Measurements from ENCODE around the gene PID1.
"Not testable (repeated sequence)": the region's sequence is repeated elsewhere in the genome, so short reads cannot be mapped to it uniquely, and the experiment has no call there.

PID1 gene

DNA sequence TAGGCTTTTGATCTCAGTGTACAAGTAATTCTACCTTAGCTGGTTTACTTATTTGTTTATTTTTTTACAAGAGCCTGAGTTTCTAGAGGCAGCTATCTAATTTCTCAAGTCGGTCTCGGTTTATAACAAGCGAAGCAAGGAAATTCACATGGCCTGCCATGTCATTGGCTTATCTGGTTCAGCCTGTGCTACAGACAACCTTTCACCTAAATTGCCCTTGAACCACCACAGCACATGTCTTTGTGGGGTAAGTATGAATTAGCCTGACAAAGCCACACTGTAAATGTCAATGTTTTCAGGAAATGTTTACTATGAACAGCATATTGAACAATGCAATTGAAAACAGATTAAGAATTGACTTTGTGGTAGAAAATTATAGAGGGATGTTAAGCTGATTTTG lies 167.1 kb downstream of the PID1 start:
- no peak for DNase-seq

DNA sequence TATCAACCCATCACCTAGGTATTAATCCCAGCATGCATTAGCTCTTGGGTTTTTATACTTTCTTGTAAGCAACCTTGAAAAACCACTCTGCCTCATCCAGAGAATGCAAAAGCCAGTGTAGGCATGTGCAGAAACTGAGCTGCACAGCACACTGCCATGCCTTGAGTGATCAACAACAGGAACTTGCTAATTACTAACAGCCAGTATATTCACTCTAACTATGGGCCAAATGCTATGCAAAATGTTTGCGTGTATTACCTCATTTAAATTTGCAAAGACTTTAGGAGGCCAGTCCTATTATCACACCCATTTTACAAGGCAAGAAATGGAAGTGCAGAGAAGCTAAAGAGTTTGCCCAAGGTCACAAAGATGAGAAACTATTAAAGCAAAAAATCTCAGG lies 169.8 kb downstream of the PID1 start:
- no peak for DNase-seq

DNA sequence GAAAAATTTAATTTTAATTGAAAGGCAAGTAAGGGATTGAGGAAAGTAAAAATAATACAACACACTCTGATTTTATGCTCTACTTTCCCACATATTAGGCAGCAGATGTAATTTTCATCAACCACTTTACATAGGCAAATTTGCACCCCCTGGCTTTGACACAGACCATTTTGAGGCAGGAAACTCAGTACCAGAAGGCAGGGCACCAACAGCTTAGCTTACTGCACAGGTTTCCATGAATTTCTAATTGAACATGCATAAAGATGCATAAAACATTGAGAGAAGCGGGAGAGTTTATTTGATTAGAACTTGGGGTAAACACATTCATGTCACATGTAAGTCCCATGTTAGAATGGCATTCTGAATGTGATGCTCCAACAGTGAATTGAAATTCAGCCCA lies 171.9 kb downstream of the PID1 start:
- DNase-seq = no peak

DNA sequence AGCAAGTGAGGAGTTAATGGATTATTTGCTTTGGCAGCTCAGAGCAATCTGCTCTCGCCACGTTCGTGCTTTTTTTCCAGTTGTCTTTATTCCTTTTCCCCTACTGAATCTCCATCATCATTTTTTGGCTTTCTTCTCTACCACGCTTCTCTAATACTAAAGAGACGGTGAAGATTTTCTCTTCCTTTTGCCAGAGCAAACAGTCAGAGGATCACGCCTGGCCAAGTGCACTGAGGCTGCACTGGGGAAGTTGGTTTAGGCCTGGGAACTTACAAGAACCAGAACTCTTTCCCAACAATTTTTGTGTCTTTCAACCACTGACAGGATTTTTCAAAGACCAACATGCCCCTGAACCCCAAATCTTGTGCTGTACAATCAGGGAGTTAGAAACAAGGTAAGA lies 172.3 kb downstream of the PID1 start:
- no peak for DNase-seq

DNA sequence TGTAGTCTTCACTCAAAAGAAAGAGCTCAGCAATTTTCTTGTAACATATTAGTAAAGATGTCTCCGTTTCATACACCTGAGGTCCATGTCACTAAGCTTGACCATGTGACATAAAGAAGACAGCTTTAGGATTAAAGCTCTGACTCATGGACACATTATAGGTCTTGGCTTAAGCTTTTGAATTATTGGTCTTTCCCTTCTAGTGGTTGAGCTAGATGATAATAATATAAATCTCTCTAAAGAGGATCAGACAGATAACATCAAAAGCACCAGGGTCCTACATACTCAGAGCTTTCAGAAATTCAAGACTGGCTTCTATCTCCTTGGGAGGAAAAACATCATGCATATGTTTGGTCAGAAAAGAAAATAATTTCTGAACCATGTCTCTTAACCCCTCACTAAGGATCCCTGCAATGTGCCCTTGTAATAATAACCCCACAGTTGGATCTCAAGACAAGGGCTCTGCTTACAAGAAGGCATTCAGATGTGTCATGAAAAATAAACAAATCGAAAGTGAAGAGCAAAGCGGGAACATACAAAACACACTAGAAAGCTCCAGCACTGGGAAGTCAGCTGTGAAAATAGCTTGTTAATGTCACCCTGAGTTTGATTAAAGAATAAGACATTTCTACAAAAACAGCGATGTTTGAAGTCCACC lies 174.5 kb downstream of the PID1 start:
- no peak for DNase-seq

DNA sequence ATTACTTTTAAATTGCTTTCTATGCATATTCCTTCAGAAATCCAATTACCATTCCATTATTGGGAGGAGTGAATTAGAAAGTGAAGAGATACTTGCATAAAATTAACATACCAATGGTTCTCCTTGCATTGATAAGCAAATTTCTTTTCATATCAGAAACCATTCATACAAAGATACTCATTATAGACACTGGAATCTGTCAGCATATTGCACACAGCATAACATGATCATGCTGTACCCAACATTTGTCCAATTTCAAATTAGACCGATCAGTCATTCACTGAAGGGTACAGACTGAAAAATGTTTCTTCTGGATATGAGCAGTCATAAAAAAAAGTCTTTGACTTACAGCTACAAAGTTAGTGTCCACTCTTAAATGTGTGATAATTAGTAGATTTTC lies 175.6 kb downstream of the PID1 start:
- DNase-seq = no peak

DNA sequence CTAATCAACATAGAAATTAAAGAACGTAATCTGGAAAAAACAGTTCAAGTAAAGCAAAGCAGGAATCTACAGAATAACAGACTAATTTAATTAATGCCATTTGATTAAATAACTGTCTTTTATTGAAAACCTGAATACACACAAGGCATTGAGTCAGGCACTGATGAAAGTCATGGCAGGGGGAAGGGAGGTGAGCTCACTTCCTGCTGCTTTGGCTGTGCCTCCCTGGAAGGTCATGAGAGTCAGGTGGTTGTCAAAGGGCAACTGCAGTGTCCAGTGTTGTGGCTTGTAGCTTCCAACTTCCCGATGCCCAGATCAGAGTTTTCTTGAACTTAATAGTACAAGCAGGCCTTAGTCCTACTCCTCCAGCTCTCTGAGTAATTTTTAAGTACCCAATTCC lies 180.9 kb downstream of the PID1 start:
- DNase-seq = no peak

DNA sequence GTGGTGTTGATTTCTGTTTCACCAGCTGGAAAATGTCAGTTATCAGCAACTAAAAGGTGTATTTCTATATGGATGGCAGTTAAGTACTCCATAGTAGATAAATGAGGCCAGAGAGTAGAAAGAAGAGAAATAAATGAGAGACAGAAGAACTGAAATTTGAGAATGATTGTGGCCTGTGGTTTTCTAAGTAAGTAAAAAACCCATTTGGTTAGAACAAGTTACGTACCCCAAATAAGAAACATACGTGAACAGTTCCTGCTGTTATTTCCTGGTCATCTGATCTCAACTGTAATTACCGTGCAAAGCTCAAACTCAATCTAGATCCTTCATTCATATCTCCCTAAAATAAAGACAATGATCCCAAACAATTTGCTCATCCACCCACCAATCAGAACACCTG lies 181.3 kb downstream of the PID1 start:
- DNase-seq = no peak

DNA sequence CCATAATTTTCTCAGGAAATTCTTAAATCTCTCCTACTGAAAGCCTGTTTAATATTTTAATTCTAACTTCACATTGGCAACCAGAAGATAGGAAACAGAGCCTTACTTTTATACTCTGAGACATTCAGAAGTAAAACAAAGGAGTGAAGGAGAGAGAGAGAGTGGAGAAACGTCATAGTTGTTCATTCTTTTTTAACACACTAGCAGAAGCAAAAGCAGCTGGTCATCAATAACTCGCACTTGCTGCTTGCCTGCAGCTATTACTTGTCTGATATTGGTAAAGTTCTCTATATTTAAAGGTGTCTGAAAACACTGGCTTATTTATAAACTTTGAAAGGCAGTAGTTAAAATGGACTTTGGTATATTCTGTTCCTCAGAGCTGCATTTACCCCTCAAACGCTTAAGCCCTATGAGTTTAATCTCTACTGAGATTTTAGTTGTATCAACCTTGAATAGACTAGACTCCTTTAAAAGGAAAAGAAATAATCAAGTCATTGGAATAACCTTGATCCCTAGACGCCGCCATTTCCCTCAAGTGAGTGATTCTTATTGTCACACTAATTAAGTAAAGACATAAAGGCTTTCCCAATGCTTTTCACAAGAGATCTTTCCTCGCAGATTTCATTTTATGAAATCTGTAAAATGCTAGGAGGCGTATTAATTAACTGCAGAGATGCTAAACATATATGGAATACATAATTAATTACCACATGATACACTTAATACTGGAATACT lies 182.0 kb downstream of the PID1 start:
- no peak for DNase-seq

DNA sequence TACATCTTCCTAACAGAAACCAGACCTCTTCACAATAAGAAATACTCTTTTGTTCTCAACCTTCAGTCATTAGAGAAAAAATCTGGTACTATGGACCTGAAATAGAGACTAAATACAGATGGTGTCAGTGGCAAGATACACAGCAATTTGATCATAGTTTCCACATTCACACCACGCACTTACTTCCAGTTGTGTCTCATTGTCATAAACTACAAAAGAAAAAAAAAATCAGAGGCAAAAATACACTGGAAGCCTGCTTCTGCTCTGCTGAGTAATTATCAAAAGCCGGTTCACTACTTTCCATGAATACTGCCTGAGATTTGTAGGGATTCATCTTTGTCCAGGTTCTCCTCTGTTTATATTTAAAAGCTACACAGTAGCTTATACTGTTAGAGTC lies 182.6 kb downstream of the PID1 start:
- DNase-seq = no peak

DNA sequence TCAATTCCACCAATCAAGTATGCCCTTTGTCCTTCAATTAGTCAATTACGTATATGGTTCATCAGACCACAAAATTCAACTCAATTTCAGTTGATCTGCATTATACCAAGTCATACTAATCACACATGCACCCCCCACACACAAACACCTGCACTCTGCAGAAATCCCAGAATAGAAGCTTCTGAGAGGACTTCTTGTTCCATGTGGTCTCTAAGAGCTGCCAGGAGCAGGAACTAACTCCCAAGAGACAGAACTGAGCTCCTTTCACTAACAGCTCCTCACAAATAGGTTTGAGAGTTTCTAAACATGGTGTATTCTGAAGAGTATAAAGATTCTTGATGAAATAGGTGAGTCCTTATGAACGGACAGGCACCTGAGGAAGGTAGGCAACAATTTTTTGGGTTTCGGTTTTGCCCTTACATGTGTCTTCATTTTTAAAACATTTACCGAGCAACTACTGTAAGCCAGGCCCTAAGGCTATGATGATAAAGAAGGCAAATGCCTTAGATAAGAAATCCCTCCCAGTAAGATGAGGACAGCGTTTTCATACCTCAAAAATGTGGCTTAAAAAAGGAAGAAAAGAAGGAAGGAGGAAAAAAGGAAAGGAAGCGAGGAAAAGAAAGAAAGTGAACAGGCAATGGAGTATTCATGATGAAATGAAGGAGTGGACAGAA lies 183.1 kb downstream of the PID1 start:
- no peak for DNase-seq

DNA sequence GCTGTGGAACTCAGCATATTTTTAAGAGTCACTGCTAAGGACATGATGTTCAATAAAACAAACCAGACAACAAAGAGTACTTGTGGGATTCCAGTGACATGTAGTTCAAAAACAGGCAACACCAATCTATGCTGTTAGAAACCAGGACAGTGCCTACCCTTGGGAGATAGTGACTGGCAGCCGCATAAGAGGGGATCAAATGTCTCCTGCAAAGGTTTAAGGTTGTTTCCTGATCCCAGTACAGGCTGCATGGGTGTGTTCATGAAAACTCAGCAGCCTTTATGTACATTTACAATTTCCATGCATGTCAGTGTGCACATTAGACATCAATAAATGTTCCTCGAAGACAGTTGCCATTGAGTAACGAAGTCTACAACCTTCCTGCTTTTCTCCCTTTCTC lies 183.8 kb downstream of the PID1 start:
- DNase-seq = no peak

DNA sequence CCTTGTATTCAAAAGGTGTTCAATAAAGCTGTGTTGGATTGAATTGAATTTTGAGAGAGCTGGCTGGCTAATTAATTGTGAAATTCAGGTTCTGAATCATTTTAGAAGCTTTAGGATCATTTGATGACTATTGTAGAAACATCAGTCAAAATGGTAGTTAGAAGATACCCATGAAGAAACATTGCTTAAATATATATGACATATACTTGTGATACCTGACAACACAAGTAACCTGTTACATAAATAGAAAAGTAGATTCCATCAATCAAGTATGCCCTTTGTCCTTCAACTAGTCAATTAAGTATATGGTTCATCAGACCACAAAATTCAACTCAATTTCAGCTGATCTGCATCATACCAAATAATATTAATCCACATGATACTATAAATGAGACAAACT lies 185.6 kb downstream of the PID1 start:
- no peak for DNase-seq

DNA sequence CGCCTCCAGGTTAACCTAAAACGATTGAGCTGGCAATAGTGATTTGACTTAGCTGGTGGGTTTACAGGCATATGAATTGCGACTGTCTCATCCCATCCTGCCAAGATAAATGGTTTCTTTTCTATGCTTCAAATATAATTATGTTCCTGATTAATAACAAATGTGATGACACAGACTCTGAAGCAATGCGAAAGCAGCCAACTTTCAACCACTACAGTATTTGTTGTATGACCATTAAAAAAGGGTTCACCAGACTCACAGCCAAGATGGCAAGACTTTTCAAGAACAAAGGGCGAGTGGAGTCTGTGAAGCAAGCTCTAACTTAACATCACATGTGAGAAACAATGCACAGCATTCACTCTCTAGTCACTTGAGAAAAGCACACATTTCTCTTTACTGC lies 186.6 kb downstream of the PID1 start:
- no peak for DNase-seq

DNA sequence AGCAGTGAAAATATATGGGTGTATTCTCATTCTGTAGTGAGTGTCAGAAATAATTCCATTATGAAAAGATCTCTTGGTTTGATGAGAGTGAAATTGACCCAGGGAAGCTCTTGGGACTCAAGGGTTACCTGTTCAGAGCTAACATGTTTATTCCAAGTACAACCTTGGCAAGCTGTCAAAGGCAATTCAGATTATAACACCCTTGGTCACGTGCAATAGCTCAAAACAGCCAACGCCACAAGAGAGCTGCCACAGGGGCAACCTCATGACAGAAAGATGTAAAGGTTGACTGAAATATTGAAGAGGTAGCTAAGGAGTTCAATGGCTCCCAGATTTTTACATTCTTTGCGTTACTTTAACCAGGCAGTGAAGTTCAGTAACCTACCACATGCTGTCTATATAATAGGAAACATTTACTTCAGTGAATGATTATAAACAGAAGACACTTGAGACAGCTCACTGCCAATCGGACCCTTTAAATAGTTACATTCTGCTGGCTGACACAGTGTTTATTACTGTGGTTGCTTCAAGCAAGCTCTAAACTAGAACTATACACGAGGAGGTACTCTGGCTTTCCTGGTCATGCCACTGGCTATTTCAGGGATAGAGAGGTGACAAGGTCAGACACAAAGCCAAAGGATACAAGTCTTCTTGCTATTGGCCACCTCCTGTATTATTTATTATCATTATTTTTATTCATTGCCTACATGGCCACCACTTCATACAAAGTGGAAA lies 187.3 kb downstream of the PID1 start:
- DNase-seq = no peak

DNA sequence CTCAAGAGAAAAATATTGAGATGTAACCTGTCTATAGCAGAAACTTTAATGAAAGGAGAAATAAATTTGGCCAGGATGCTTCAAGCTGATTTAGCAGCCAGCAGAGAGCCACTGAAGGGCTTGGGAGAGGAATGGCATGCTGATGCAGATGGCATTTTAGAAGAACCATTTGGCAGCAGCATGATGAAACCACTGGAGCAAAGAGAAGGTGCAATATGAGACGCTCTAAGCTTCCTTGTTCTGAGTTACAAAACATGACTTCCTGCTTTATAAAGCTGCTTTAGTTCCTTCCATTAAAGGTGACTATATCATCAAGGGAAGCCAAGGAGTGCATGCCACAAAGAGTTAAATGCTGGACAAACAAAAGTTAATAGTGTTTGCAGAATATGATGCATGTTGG lies 189.7 kb downstream of the PID1 start:
- DNase-seq = no peak

DNA sequence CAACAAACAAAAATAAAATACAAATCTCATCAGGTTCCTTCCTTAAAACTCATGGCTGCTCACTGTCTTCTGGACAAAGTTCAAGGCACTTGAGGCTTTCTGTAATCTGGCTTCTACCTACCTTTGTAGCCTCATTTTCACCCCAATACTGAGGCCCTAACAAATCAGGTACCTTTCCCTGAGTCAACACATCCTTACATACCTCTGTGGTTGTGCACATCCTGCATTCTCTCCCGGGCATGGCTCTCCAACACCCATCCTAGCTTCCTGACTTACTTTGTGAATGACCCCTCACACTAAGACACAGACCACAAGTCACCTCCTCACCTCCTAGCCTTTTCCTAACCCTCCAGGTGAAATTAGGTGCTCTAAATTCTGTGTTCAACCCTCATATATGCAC lies 190.9 kb downstream of the PID1 start:
- no peak for DNase-seq

DNA sequence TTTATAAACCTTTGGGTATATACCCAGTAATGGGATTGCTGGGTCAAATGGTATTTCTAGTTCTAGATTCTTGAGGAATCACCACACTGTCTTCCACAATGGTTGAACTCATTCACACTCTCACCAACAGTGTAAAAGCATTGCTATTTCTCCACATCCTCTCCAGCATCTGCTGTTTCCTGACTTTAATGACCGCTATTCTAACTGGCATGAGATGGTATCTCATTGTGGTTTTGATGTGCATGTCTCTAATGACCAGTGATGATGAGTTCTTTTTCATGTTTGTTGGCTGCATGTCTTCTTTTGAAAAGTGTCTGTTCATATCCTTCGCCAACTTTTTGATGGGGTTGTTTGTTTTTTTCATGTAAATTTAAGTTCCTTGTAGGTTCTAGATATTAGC lies 194.2 kb downstream of the PID1 start:
- DNase-seq = not testable (repeated sequence)

DNA sequence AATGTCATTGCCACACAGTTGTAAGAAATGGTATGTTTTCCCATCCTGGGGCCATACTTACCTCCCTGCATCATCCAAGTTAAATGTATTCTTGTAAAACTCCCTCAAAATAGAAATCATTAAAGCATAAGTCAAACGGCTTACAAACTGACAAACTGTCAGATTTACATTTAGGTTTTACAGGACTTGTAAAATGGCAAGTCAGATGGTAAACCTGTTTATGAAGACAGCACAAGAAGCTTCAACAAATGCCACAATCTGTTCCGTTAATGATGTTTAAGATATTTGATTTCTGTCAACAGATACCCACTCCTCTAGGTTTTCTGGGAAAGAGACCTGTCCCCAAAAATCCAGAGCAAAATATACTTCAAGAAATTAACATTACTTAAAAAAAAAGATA lies 197.2 kb downstream of the PID1 start:
- DNase-seq = no peak

DNA sequence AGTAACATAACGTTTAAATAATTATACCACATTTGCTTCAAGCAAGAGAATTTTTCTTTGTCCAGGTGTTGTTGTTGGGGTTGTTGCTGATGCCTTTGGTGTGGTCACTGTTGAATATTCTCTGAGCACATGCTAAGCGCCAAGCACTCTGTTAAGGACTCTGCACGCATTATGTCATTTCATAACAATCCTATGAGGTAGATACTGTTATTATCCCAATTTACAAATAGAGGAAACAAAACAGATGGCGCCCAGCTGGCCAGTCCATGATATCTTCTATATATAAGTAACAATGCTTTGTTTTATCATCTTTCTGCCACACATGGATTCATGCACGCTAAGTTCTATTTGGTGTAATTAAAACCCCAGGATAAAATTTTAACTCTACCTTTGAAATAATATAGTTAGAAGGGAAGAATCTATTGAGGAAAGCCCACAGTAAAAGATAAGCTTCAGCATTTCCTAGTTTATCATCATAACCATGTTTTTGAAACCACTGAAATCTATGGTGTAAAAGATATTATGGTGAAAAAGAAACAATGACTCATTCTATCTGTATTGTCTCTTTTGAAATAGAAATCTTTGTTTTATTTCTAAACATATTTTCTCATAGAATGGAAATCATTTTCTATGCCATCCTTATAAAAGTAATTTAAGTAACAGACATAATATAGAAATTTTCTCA lies 199.7 kb downstream of the PID1 start:
- no peak for DNase-seq

DNA sequence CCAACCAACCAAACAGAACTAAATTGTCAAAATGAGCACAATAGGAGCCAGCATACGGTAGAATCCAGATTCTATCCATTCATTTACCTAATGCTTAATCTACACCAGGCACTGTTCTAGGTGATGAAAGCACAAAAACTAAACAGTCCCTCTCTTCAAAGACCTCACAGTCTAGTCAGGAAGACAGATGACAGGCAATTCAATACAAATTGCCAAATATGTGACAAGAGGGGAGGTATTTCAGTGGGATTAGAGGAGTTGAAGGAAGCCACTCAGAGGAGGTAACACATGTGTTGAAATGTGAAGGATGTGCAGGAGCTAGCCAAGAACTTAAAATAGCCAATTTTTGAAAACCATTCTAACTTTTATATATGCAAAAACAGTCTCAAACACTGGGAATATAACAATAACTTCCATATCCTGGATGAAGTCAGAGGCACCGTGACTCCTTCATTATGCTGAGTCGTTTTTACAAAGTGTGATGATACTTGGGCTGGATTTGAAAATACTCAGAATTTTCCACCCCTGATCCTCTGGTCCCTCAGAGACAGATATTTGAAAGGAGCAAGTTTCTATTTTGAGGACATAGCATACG lies 204.9 kb downstream of the PID1 start:
- DNase-seq = no peak

DNA sequence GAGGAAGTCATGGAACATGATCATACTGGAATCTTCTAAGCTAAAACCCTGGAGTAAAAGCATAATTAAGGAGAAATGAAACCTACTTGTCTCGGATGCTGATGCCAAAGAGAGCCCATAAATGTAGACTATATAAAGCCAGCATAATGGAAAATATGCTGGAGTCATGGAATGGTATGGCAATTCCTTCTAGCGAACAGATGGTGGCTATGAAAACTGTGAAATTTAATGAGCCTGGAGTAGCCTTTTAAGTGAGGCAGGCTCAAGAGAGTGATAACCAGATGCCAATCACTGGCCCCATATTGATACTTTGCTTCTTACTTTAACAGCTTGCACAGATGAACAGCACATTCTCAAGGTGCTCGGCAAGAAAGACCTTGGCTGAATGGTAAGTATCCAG lies 206.3 kb downstream of the PID1 start:
- DNase-seq = no peak

DNA sequence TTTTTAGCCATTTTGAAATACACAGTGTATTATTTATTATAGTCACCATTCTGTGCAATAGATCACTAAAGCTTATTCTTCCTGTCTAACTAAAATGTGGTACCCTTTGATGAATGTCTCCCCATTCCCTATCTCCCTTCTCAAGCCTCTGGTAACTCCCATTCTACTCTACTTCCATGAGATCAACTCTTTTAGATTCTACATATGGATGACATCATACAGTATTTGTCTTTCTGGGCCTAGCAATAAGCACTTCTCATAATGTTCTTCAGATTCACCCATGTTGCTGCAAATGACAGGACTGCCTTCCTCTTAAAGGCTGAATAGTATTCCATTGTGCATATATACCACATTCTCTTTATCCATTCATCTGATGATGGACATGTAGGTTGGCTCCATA lies 210.9 kb downstream of the PID1 start:
- DNase-seq = no peak
